HTR-8/SVneo (cell line): Measurements from ENCODE around the gene SNTG2.
A peak's percentile ranks its signal among the peaks of the same experiment; 100 is the strongest.
"Not testable (repeated sequence)": the region's sequence is repeated elsewhere in the genome, so short reads cannot be mapped to it uniquely, and the experiment has no call there.

ENCODE experiments used
- DNase-seq: peaks from one replicate; pipeline ENCODE4 v3.0.0; 2011; ENCODE audit warnings: low spot score, mixed read lengths; ENCODE audit not compliant: insufficient read length
- FAIRE-seq: peaks from 2 replicates; lab custom pipeline; 2011; peaks lifted over from hg19 to GRCh38; lab: Jason Lieb, UNC

The SNTG2 gene

GRCh38 chr2:1219901-1220573 lies 269.4 kb downstream of the SNTG2 start:
- DNase-seq (no peak), FAIRE-seq (no peak)

GRCh38 chr2:1222056-1222455 lies 271.4 kb downstream of the SNTG2 start:
- FAIRE-seq (no peak), DNase-seq (no peak)

- FAIRE-seq (no peak), DNase-seq (no peak)
Measured at GRCh38 chr2:1223791-1224190, 273.1 kb downstream of the SNTG2 start.

- no peak for DNase-seq
- no peak for FAIRE-seq
Measured at GRCh38 chr2:1224901-1225300, 274.3 kb downstream of the SNTG2 start.

- DNase-seq (no peak), FAIRE-seq (no peak)
Measured at GRCh38 chr2:1226766-1227165, 276.1 kb downstream of the SNTG2 start.

GRCh38 chr2:1227274-1227900 lies 276.7 kb downstream of the SNTG2 start:
- no peak for FAIRE-seq
- no peak for DNase-seq

GRCh38 chr2:1229596-1229995 lies 278.9 kb downstream of the SNTG2 start:
- FAIRE-seq, DNase-seq: not testable (repeated sequence)

GRCh38 chr2:1230155-1230893 lies 279.7 kb downstream of the SNTG2 start:
- FAIRE-seq (no peak), DNase-seq (no peak)

- FAIRE-seq = peak; percentile 69
- DNase-seq = no peak
Measured at GRCh38 chr2:1231466-1232063, 280.9 kb downstream of the SNTG2 start.

GRCh38 chr2:1233281-1233680 lies 282.6 kb downstream of the SNTG2 start:
- FAIRE-seq = no peak
- no peak for DNase-seq

GRCh38 chr2:1234731-1235308 lies 284.2 kb downstream of the SNTG2 start:
- DNase-seq (no peak), FAIRE-seq (peak; percentile 9)

GRCh38 chr2:1235806-1236205 lies 285.2 kb downstream of the SNTG2 start:
- DNase-seq (no peak), FAIRE-seq (no peak)

- FAIRE-seq (no peak), DNase-seq (no peak)
Measured at GRCh38 chr2:1236606-1237005, 286.0 kb downstream of the SNTG2 start.

GRCh38 chr2:1237783-1238182 lies 287.1 kb downstream of the SNTG2 start:
- DNase-seq (no peak), FAIRE-seq (no peak)

- no peak for FAIRE-seq
- DNase-seq = no peak
Measured at GRCh38 chr2:1238598-1239138, 288.0 kb downstream of the SNTG2 start.

- DNase-seq (no peak), FAIRE-seq (no peak)
Measured at GRCh38 chr2:1245193-1245592, 294.5 kb downstream of the SNTG2 start.

- DNase-seq = no peak
- FAIRE-seq = no peak
Measured at GRCh38 chr2:1246239-1246638, 295.6 kb downstream of the SNTG2 start.

GRCh38 chr2:1246991-1247390 lies 296.3 kb downstream of the SNTG2 start:
- FAIRE-seq = no peak

GRCh38 chr2:1248187-1248586 lies 297.5 kb downstream of the SNTG2 start:
- no peak for FAIRE-seq
- DNase-seq = no peak

More at GRCh38 chr2:1246991-1247390, 296.3 kb downstream of the SNTG2 start:
- no peak for DNase-seq
